PC-9 (cell line): ENCODE data around the gene SEC24D. TPM values are rescaled to one million over a fixed set of nuclear protein-coding genes. Genes with fewer than 3 reads are reported as not detected.

Experiments used
- BruUV-seq: library from RNA; stranded (reverse); fragments of 400-500 nt; replicated peaks from 2 replicates; lab custom pipeline; 2021; lab: Mats Ljungman, UMichigan
- CTCF ChIA-PET: fragments of 300-600 bp; sonication (Branson Sonifier 250); formaldehyde crosslinking; loops from one replicate; lab custom pipeline; 2022; ENCODE audit warnings: antibody characterized with exemption; lab: Charles Lee
- POLR2A ChIA-PET: fragments of 300-600 bp; sonication (Branson Sonifier 250); formaldehyde crosslinking; loops from one replicate; lab custom pipeline; 2022; ENCODE audit warnings: antibody characterized with exemption; ENCODE audit not compliant: unreplicated experiment; lab: Charles Lee
- DNase-seq, 2 experiments: peaks; one replicate each; pipeline versions ENCODE4 v3.0.0 to v3.0.0-alpha.2; 2015 to 2022; ENCODE audit warnings: mixed read lengths in 1 of 2
- H2AFZ ChIP-seq: fragments of 200-600 bp; sonication (generic); 2 replicates; pipeline ENCODE4 v1.8.1; 2017; ENCODE audit warnings: antibody characterized with exemption
- H3F3A ChIP-seq: fragments of 200-600 bp; sonication (generic); 2 replicates; pipeline ENCODE4 v1.8.1; 2017; ENCODE audit warnings: antibody characterized with exemption, mild to moderate bottlenecking, low read depth; ENCODE audit not compliant: insufficient read depth
- H3K27ac ChIP-seq: fragments of 200-600 bp; sonication (generic); 2 replicates; pipeline ENCODE4 v1.6.1; 2016; ENCODE audit warnings: mixed run types
- H3K27me3 ChIP-seq: fragments of 200-600 bp; sonication (generic); 2 replicates; pipeline ENCODE4 v1.6.1; 2016; ENCODE audit warnings: low read depth, mixed run types; ENCODE audit not compliant: insufficient read depth
- H3K36me3 ChIP-seq: fragments of 200-600 bp; sonication (generic); 2 replicates; pipeline ENCODE4 v1.6.1; 2016; ENCODE audit warnings: low read depth, mixed run types
- H3K4me1 ChIP-seq: fragments of 200-600 bp; sonication (generic); replicated peaks from 2 replicates; pipeline ENCODE4 v1.6.1; 2016; ENCODE audit warnings: mixed run types; ENCODE audit not compliant: insufficient read depth
- H3K4me2 ChIP-seq: fragments of 200-600 bp; sonication (generic); 2 replicates; pipeline ENCODE4 v1.6.1; 2017; ENCODE audit warnings: mixed run types
- H3K4me3 ChIP-seq: fragments of 200-600 bp; sonication (generic); 2 replicates; pipeline ENCODE4 v1.6.1; 2016; ENCODE audit warnings: mixed run types
- H3K79me2 ChIP-seq: fragments of 200-600 bp; sonication (generic); 2 replicates; pipeline ENCODE4 v1.6.1; 2017; ENCODE audit warnings: low read depth, mixed run types
- H3K9me2 ChIP-seq: fragments of 200-600 bp; sonication (generic); 2 replicates; pipeline ENCODE4 v1.8.1; 2017; ENCODE audit warnings: mild to moderate bottlenecking; ENCODE audit not compliant: insufficient read depth
- H3K9me3 ChIP-seq: fragments of 200-600 bp; sonication (generic); 2 replicates; pipeline ENCODE4 v1.8.1; 2016; ENCODE audit warnings: low read depth; ENCODE audit not compliant: insufficient read depth
- H4K20me1 ChIP-seq: fragments of 200-600 bp; sonication (generic); 2 replicates; pipeline ENCODE4 v1.8.1; 2017; ENCODE audit not compliant: insufficient read depth
- CTCF ChIP-seq: fragments of 200-600 bp; sonication (generic); conservative IDR thresholded peaks from 2 replicates; pipeline ENCODE4 v1.6.1; 2017; ENCODE audit warnings: mixed run types, antibody characterized with exemption, mild to moderate bottlenecking, moderate library complexity
- EZH2 ChIP-seq: fragments of 200-600 bp; sonication (generic); IDR thresholded peaks from 2 replicates; pipeline ENCODE4 v1.8.0; 2017; ENCODE audit warnings: antibody characterized with exemption, low read depth
- intact Hi-C: fragments of 100-400 bp; cut with micrococcal nuclease; formaldehyde crosslinking; loops from one replicate; pipeline ENCODE4 v1.10.0; 2022; ENCODE audit not compliant: unreplicated experiment
- total RNA-seq: library from RNA; stranded (reverse); gene quantifications from 2 replicates; pipeline ENCODE4 v1.2.3, GENCODE V29; 2021

The SEC24D gene
- total RNA-seq, 1 experiment from 2014 or later: 17.3 TPM

DNA sequence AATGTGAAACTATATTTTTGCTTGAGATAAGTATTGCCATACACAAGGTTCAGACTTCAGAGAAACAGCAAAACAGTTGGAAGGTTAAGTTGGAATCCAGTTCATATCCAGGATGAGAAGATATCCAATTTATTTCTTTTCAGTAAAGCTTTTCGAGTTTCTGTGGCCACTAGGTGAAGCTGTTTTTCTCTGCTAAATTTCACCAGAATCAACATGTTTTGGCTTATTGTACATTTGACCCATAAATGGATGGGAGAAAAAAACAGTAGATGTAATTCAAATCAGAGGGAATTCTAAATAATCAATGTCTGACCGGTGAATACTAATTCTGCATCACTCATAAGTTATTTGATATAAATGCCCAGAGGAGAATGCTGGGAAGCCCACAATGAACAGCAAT is 159.8 kb downstream of the SEC24D start:
- no peak overlapping the region for H2AFZ ChIP-seq
- no peaks in the 10 kb centered on the region for H3K36me3 ChIP-seq
- BruUV-seq: no TSS peak
- H3K4me2 ChIP-seq: no peak overlapping the region
- intact Hi-C loops: no loop called here
- TF ChIP-seq CTCF (no peak), EZH2 (no peak)
- no peaks in the 10 kb centered on the region for H3K4me1 ChIP-seq
- no peaks in the 10 kb centered on the region for H3K27me3 ChIP-seq
- DNase-seq: no peak
- POLR2A ChIA-PET: no interaction called here
- no peaks in the 10 kb centered on the region for H3K9me2 ChIP-seq
- H3F3A ChIP-seq: no peaks in the 10 kb centered on the region
- H3K4me3 ChIP-seq: no peak overlapping the region
- no peaks in the 10 kb centered on the region for H4K20me1 ChIP-seq
- H3K9me3 ChIP-seq: no peaks in the 10 kb centered on the region
- no peaks in the 10 kb centered on the region for H3K79me2 ChIP-seq
- no peak overlapping the region for H3K27ac ChIP-seq
- CTCF ChIA-PET: no interaction called here

Other genes with a start within 250 kb of the SEC24D start
- 24.0 and 26.3 TPM in 2 replicates for gene METTL14, start 150.7 kb downstream of the SEC24D start, total RNA-seq
- 0.53 and 0.87 TPM in 2 replicates for gene SYNPO2, start 52.7 kb upstream of the SEC24D start, total RNA-seq